GM12873 (cell line): Measurements from ENCODE around the gene MBOAT1.

Experiments
- CTCF ChIP-seq: IDR thresholded peaks from 2 replicates; pipeline ENCODE4 v1.5.1; 2012; ENCODE audit warnings: low read depth, mild to moderate bottlenecking, moderate library complexity, low read length, control low read depth; ENCODE audit not compliant: insufficient read depth; ENCODE audit errors: missing control alignments

MBOAT1 gene

GRCh38 chr6:20207088-20207418 lies 5.2 kb downstream of the MBOAT1 start:
- TF ChIP-seq CTCF, result no peak

GRCh38 chr6:20205722-20206161 lies 6.5 kb downstream of the MBOAT1 start:
- TF ChIP-seq CTCF, result no peak

- no peak for TF ChIP-seq CTCF
Measured at GRCh38 chr6:20204512-20204894, 7.8 kb downstream of the MBOAT1 start.

DNA sequence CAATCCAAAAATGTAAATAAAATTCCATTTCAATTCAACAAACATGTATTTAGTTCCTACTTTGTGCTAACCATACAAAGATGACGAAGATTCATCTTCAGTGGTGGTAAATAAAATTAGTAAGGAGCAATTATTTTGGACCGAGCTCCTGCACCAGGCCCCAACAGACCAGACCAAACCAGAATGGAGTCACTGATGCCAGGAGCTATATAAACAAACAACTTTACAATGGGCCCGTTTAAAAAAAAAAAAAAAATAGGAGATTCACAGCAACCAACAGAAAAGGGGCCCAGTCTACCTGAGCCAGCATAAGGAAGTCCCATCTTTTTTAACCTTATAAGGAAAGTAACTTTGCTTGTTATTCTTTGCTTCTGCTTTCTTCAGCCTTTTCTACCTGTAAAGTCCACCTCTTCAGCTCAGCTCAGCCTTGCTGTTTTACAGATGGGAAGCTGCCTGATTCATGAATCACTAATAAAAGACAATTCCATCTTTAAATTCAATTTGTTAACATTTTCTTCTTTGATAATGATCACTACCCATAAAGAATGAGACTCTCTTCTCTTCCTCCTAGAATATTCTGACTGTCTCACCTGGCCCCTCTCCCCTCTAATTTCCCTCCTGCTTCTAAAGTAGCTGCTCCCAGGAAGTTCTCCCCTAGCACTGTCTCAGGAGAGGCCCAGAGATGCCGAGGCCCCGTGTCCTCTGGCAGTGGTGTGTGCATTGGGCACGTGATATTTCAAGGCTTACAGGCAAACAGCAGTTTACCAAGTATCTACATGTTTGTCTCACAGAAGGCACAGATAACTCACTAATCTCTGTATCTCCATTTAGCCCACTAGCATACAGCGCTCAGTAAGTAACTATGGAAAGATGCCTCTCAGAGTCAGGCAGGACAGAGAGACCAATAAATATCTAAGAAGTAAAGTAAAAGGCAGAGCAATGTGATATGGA lies 8.4 kb downstream of the MBOAT1 start:
- no peak for TF ChIP-seq CTCF

GRCh38 chr6:20202699-20203302 lies 9.5 kb downstream of the MBOAT1 start:
- no peak for TF ChIP-seq CTCF

DNA sequence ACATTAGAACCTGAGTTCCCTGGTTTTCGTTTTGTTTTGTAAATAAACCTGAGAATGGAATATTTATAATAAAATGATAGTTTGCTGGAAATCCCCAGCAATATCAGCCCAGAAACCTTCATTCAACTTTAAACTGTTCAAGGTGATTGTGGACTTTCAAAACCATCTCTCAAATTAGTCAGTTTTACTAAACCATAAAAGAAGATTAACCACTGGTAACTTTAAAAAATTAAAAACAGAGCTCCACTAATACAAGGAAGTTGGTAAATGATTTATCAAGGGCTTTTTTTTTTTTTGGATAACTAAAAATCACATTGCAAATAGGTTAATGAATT lies 10.0 kb downstream of the MBOAT1 start:
- no peak for TF ChIP-seq CTCF

GRCh38 chr6:20200761-20201630 lies 11.3 kb downstream of the MBOAT1 start:
- no peak for TF ChIP-seq CTCF
